ENCODE data around the gene HTR3A.

The HTR3A gene

GRCh38 chr11:113954235-113954634 lies 20.7 kb upstream of the HTR3A start:
- H3K4me3 ChIP-seq (ENCODE audit: low read depth, low read length) = no peak overlapping the region
- no peak for TF ChIP-seq CTCF (IDR thresholded peaks at IDR 0.05; ENCODE audit: control insufficient read depth, extremely low read depth, insufficient read depth)
- no peak for DNase-seq (ENCODE audit: low read depth)

GRCh38 chr11:113956986-113957385 lies 17.9 kb upstream of the HTR3A start:
- H3K4me3 ChIP-seq (ENCODE audit: low read depth, low read length) = no peak overlapping the region
- no peak for TF ChIP-seq CTCF (IDR thresholded peaks at IDR 0.05; ENCODE audit: control insufficient read depth, extremely low read depth, insufficient read depth)
- no peak for DNase-seq (ENCODE audit: low read depth)

- no peak for DNase-seq (ENCODE audit: low read depth)
- H3K4me3 ChIP-seq (ENCODE audit: low read depth, low read length) = no peak overlapping the region
- no peak for TF ChIP-seq CTCF (IDR thresholded peaks at IDR 0.05; ENCODE audit: control insufficient read depth, extremely low read depth, insufficient read depth)
These were observed 14.1 kb upstream of the HTR3A start for GRCh38 chr11:113960702-113961330.

GRCh38 chr11:113967361-113967760 lies 7.5 kb upstream of the HTR3A start:
- no peak overlapping the region for H3K4me3 ChIP-seq (ENCODE audit: low read depth, low read length)
- no peak for TF ChIP-seq CTCF (IDR thresholded peaks at IDR 0.05; ENCODE audit: control insufficient read depth, extremely low read depth, insufficient read depth)
- no peak for DNase-seq (ENCODE audit: low read depth)

- no peak for DNase-seq (ENCODE audit: low read depth)
- H3K4me3 ChIP-seq (ENCODE audit: low read depth, low read length) = no peak overlapping the region
- TF ChIP-seq CTCF (IDR thresholded peaks at IDR 0.05; ENCODE audit: control insufficient read depth, extremely low read depth, insufficient read depth) = no peak
These were observed 3.3 kb upstream of the HTR3A start for GRCh38 chr11:113971506-113972195.

GRCh38 chr11:113977071-113977490 lies 2.2 kb downstream of the HTR3A start:
- H3K4me3 ChIP-seq (ENCODE audit: low read depth, low read length) = no peak overlapping the region
- TF ChIP-seq CTCF (IDR thresholded peaks at IDR 0.05; ENCODE audit: control insufficient read depth, extremely low read depth, insufficient read depth) = no peak
- DNase-seq (ENCODE audit: low read depth) = no peak

GRCh38 chr11:113977701-113978100 lies 2.8 kb downstream of the HTR3A start:
- no peak for DNase-seq (ENCODE audit: low read depth)
- no peak overlapping the region for H3K4me3 ChIP-seq (ENCODE audit: low read depth, low read length)
- no peak for TF ChIP-seq CTCF (IDR thresholded peaks at IDR 0.05; ENCODE audit: control insufficient read depth, extremely low read depth, insufficient read depth)

Measured in LNCaP clone FGC (cell line).